Measurements from ENCODE around the gene CTDSPL.

GRCh38 chr3:37888421-37888820 lies 26.7 kb downstream of the CTDSPL start:
- TF ChIP-seq, protein P1, sequence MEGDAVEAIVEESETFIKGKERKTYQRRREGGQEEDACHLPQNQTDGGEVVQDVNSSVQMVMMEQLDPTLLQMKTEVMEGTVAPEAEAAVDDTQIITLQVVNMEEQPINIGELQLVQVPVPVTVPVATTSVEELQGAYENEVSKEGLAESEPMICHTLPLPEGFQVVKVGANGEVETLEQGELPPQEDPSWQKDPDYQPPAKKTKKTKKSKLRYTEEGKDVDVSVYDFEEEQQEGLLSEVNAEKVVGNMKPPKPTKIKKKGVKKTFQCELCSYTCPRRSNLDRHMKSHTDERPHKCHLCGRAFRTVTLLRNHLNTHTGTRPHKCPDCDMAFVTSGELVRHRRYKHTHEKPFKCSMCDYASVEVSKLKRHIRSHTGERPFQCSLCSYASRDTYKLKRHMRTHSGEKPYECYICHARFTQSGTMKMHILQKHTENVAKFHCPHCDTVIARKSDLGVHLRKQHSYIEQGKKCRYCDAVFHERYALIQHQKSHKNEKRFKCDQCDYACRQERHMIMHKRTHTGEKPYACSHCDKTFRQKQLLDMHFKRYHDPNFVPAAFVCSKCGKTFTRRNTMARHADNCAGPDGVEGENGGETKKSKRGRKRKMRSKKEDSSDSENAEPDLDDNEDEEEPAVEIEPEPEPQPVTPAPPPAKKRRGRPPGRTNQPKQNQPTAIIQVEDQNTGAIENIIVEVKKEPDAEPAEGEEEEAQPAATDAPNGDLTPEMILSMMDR (IDR thresholded peaks at IDR 0.05), result no peak
- TF ChIP-seq, protein P2, sequence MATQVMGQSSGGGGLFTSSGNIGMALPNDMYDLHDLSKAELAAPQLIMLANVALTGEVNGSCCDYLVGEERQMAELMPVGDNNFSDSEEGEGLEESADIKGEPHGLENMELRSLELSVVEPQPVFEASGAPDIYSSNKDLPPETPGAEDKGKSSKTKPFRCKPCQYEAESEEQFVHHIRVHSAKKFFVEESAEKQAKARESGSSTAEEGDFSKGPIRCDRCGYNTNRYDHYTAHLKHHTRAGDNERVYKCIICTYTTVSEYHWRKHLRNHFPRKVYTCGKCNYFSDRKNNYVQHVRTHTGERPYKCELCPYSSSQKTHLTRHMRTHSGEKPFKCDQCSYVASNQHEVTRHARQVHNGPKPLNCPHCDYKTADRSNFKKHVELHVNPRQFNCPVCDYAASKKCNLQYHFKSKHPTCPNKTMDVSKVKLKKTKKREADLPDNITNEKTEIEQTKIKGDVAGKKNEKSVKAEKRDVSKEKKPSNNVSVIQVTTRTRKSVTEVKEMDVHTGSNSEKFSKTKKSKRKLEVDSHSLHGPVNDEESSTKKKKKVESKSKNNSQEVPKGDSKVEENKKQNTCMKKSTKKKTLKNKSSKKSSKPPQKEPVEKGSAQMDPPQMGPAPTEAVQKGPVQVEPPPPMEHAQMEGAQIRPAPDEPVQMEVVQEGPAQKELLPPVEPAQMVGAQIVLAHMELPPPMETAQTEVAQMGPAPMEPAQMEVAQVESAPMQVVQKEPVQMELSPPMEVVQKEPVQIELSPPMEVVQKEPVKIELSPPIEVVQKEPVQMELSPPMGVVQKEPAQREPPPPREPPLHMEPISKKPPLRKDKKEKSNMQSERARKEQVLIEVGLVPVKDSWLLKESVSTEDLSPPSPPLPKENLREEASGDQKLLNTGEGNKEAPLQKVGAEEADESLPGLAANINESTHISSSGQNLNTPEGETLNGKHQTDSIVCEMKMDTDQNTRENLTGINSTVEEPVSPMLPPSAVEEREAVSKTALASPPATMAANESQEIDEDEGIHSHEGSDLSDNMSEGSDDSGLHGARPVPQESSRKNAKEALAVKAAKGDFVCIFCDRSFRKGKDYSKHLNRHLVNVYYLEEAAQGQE (IDR thresholded peaks at IDR 0.05; ENCODE audit: low read depth, low read length), result no peak

All from SK-N-SH (cell line).